WTC11 (cell line): ENCODE data around the gene DCAF17. TPM values are rescaled to one million over a fixed set of nuclear protein-coding genes. Genes with fewer than 3 reads are reported as not detected.

Experiments used
- ATF1 ChIP-seq: sonication (generic); formaldehyde crosslinking; IDR thresholded peaks from 2 replicates; pipeline ENCODE4 v1.8.1; 2023; ENCODE audit warnings: mild to moderate bottlenecking, moderate library complexity, missing genetic modification reagents
- ATF3 ChIP-seq: sonication (generic); formaldehyde crosslinking; conservative IDR thresholded peaks from 2 replicates; pipeline ENCODE4 v1.8.1; 2022; ENCODE audit warnings: mild to moderate bottlenecking, missing genetic modification reagents
- ATF6 ChIP-seq: sonication (generic); formaldehyde crosslinking; IDR thresholded peaks from 2 replicates; pipeline ENCODE4 v1.8.1; 2023; ENCODE audit warnings: mild to moderate bottlenecking, missing genetic modification reagents
- CTCF ChIP-seq: fragments of 200-600 bp; IDR thresholded peaks from 2 replicates; pipeline ENCODE4 v1.8.0; 2022; ENCODE audit warnings: antibody characterized with exemption
- E2F1 ChIP-seq: sonication (generic); formaldehyde crosslinking; IDR thresholded peaks from 2 replicates; pipeline ENCODE4 v1.8.0; 2022; ENCODE audit warnings: mild to moderate bottlenecking, missing genetic modification reagents
- FOXJ3 ChIP-seq: sonication (generic); formaldehyde crosslinking; IDR thresholded peaks from 2 replicates; pipeline ENCODE4 v1.9.0; 2021; ENCODE audit warnings: missing genetic modification reagents, mild to moderate bottlenecking, borderline replicate concordance
- FOXP1 ChIP-seq: sonication (generic); formaldehyde crosslinking; IDR thresholded peaks from 2 replicates; pipeline ENCODE4 v1.8.0; 2022; ENCODE audit warnings: missing genetic modification reagents, mild to moderate bottlenecking, moderate library complexity, borderline replicate concordance
- HMGA2 ChIP-seq: fragments of 250-450 bp; sonication (Bioruptor Pico); IDR thresholded peaks from 2 replicates; pipeline ENCODE4 v1.4.0; 2021; ENCODE audit warnings: mild to moderate bottlenecking, moderate library complexity
- HMGXB4 ChIP-seq: sonication (generic); formaldehyde crosslinking; IDR thresholded peaks from 2 replicates; pipeline ENCODE4 v1.8.1; 2023; ENCODE audit warnings: mild to moderate bottlenecking, moderate library complexity, missing genetic modification reagents
- KAT7 ChIP-seq: sonication (generic); formaldehyde crosslinking; IDR thresholded peaks from 2 replicates; pipeline ENCODE4 v1.8.1; 2023; ENCODE audit warnings: missing genetic modification reagents, mild to moderate bottlenecking, borderline replicate concordance
- MAX ChIP-seq: sonication (generic); formaldehyde crosslinking; IDR thresholded peaks from 2 replicates; pipeline ENCODE4 v1.8.0; 2022; ENCODE audit warnings: mild to moderate bottlenecking, missing genetic modification reagents
- MXD4 ChIP-seq: fragments of 250-450 bp; sonication (Bioruptor Pico); IDR thresholded peaks from 2 replicates; pipeline ENCODE4 v1.8.0; 2021; ENCODE audit warnings: mild to moderate bottlenecking, moderate library complexity, borderline replicate concordance
- MYBL2 ChIP-seq: sonication (generic); formaldehyde crosslinking; IDR thresholded peaks from 2 replicates; pipeline ENCODE4 v1.8.1; 2023; ENCODE audit warnings: mild to moderate bottlenecking, moderate library complexity, missing genetic modification reagents
- NR3C1 ChIP-seq: sonication (generic); formaldehyde crosslinking; conservative IDR thresholded peaks from 2 replicates; pipeline ENCODE4 v1.8.1; 2023; ENCODE audit warnings: low read depth, mild to moderate bottlenecking, missing genetic modification reagents
- RELA ChIP-seq: sonication (generic); formaldehyde crosslinking; IDR thresholded peaks from 2 replicates; pipeline ENCODE4 v1.8.1; 2022; ENCODE audit warnings: missing genetic modification reagents, mild to moderate bottlenecking, borderline replicate concordance
- RORB ChIP-seq: fragments of 250-450 bp; sonication (Bioruptor Pico); IDR thresholded peaks from 2 replicates; pipeline ENCODE4 v1.9.0; 2021; ENCODE audit warnings: mild to moderate bottlenecking
- SP1 ChIP-seq: sonication (generic); formaldehyde crosslinking; conservative IDR thresholded peaks from 2 replicates; pipeline ENCODE4 v1.8.1; 2022; ENCODE audit warnings: missing genetic modification reagents
- TCF7 ChIP-seq: sonication (generic); formaldehyde crosslinking; IDR thresholded peaks from 2 replicates; pipeline ENCODE4 v1.8.0; 2022; ENCODE audit warnings: mild to moderate bottlenecking, low read depth, missing genetic modification reagents, moderate library complexity
- USF1 ChIP-seq: sonication (generic); formaldehyde crosslinking; IDR thresholded peaks from 2 replicates; pipeline ENCODE4 v1.8.0; 2022; ENCODE audit warnings: mild to moderate bottlenecking, missing genetic modification reagents
- USF2 ChIP-seq: sonication (generic); formaldehyde crosslinking; IDR thresholded peaks from 2 replicates; pipeline ENCODE4 v1.8.1; 2023; ENCODE audit warnings: mild to moderate bottlenecking, missing genetic modification reagents, moderate library complexity
- ZNF121 ChIP-seq: sonication (generic); formaldehyde crosslinking; IDR thresholded peaks from 2 replicates; pipeline ENCODE4 v1.8.0; 2023; ENCODE audit warnings: missing genetic modification reagents
- ZNF423 ChIP-seq: fragments of 250-450 bp; sonication (Bioruptor Pico); IDR thresholded peaks from 2 replicates; pipeline ENCODE4 v2.1.2; 2022; ENCODE audit warnings: mild to moderate bottlenecking, moderate library complexity
- ZSCAN18 ChIP-seq: fragments of 250-450 bp; sonication (Bioruptor Pico); IDR thresholded peaks from 2 replicates; pipeline ENCODE4 v2.1.2; 2022; ENCODE audit warnings: mild to moderate bottlenecking, moderate library complexity
- total RNA-seq: library from RNA; stranded (reverse); gene quantifications from 3 replicates; pipeline ENCODE4 v1.2.3, GENCODE V29; 2021

Gene DCAF17
- total RNA-seq, 1 experiment from 2014 or later = 27.2 TPM

GRCh38 chr2:171434013-171434989 lies at the start of gene DCAF17 (continued):
- TF ChIP-seq USF2 (CRISPR knock-in tag) (peak; percentile 70; the same call in 1 of the 2 replicates), NR3C1 (CRISPR knock-in tag) (no peak), FOXJ3 (no peak), ZNF121 (CRISPR knock-in tag) (no peak), RORB (no peak), ATF3 (CRISPR knock-in tag) (no peak), MYBL2 (CRISPR knock-in tag) (no peak), USF1 (CRISPR knock-in tag) (no peak; the same call in none of the 2 replicates), MXD4 (CRISPR knock-in tag) (no peak), KAT7 (CRISPR knock-in tag) (no peak; the same call in 1 of the 2 replicates), ATF6 (CRISPR knock-in tag) (no peak), ZSCAN18 (CRISPR knock-in tag) (no peak), SP1 (CRISPR knock-in tag) (peak; percentile 58; the same call in 1 of the 2 replicates), ZNF423 (CRISPR knock-in tag) (no peak), TCF7 (CRISPR knock-in tag) (no peak), MAX (CRISPR knock-in tag) (peak; percentile 70), E2F1 (CRISPR knock-in tag) (no peak), CTCF (peak; percentile 2; the same call in 1 of the 2 replicates), FOXP1 (CRISPR knock-in tag) (peak; percentile 74; the same call in 1 of the 2 replicates), ATF1 (no peak), HMGA2 (no peak), RELA (0 out of 2 replicates have a peak, but pooled peaks have one; percentile 7), HMGXB4 (CRISPR knock-in tag) (peak; percentile 96; the same call in 1 of the 2 replicates)
